Measurements from ENCODE around the gene PIGH. TPM values are rescaled to one million over a fixed set of nuclear protein-coding genes. Genes with fewer than 3 reads are reported as not detected.

The PIGH gene
- total RNA-seq, 3 donors from 2014 or later (not counting 1 experiment from before 2014, with no cell fraction given), result 50.9 to 56.0 (median 54.5) TPM

DNA sequence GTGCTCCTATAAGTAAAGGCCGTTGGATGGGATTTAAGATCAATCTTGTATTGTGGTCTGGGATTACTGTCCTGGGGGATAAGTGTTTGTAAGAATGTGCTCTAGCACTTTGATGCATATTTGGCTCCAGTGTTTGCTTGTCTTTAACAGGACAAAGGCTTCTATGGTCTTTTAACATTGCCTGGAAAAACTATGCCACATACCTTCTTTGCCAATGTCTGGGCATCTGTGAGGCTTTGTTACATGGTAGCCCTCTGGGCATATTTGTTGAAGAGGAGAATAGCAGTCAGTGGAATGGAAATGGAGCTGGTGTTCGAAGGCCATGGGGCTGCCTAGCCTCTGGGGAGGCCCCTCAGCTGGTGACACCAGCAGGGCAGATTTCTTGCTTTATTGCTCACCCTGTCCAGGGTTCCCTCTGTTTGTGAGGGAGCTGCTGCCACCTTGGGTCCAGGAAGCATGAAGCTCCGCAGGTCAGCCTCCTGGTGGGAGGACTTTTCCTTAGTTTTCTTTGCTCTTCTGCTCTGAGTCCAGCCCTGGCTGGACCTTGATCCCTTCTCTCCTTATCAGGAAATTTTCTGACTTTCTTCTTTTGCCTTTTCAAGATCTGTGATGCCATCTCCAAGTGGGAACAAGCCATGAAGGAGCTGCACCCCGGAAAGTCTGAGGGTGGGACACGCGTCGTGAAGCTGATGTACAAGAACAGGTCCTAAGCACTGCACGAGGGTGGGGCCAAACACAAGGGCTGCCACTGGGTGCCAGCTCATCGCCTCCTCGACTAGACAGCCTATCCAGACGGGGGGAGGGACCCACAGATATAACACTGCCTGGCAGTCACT, 19.5 kb downstream of the PIGH start:
- Mint-ChIP-seq H3K27ac (no peak overlapping the region), H3K4me3 (no peak overlapping the region), H3K9me3 (no peaks in the 10 kb centered on the region), H3K36me3 (no peaks in the 10 kb centered on the region), H3K27me3 (ENCODE audit: low read depth in 2 of 2) (no peaks in the 10 kb centered on the region), H3K4me1 (no peaks in the 10 kb centered on the region)
- no peaks in the 10 kb centered on the region for H3K4me1 ChIP-seq (ENCODE audit: control insufficient read depth, insufficient read depth, low read length)
- H3K36me3 ChIP-seq (ENCODE audit: control insufficient read depth, insufficient read depth, low read length), result no peaks in the 10 kb centered on the region
- TF ChIP-seq, protein P1, sequence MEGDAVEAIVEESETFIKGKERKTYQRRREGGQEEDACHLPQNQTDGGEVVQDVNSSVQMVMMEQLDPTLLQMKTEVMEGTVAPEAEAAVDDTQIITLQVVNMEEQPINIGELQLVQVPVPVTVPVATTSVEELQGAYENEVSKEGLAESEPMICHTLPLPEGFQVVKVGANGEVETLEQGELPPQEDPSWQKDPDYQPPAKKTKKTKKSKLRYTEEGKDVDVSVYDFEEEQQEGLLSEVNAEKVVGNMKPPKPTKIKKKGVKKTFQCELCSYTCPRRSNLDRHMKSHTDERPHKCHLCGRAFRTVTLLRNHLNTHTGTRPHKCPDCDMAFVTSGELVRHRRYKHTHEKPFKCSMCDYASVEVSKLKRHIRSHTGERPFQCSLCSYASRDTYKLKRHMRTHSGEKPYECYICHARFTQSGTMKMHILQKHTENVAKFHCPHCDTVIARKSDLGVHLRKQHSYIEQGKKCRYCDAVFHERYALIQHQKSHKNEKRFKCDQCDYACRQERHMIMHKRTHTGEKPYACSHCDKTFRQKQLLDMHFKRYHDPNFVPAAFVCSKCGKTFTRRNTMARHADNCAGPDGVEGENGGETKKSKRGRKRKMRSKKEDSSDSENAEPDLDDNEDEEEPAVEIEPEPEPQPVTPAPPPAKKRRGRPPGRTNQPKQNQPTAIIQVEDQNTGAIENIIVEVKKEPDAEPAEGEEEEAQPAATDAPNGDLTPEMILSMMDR (IDR thresholded peaks at IDR 0.05), result no peak
- intact Hi-C loops (cut with micrococcal nuclease), result no loop called here
- no peak overlapping the region for H3K4me3 ChIP-seq (ENCODE audit: low read length)
- 82% methylated on average over 11 of the region's 11 CpGs for WGBS (ENCODE audit: insufficient coverage)
- ATAC-seq, result no peak
- DNase-seq, result no peak
- no peak overlapping the region for H3K27ac ChIP-seq (ENCODE audit: low read length)
- H3K9me3 ChIP-seq (ENCODE audit: control insufficient read depth, insufficient read depth, low read length), result no peaks in the 10 kb centered on the region
- no peaks in the 10 kb centered on the region for H3K27me3 ChIP-seq (ENCODE audit: control insufficient read depth, insufficient read depth, low read length)

DNA sequence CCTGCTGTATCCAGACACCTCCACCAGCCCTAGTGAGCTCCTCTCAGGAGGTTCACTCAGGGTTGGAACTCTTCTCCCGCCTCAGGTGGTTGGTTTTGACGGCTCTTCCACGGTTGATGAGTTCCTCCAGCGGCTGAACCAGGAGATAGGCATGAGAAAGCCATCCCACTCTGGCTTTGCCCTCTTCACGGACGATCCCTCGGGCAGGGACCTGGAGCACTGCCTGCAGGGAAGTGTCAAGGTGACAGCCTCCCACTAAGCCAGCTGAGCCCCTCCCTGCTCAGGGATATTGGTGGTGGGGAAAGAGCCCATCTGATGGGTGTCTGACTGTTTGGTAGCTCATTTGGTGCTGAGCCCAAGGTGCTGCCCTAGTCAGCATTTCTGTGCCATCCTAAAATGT, 20.4 kb downstream of the PIGH start:
- 90% methylated on average over 7 of the region's 7 CpGs for WGBS (ENCODE audit: insufficient coverage)
- H3K27ac ChIP-seq (ENCODE audit: low read length), result no peak overlapping the region
- Mint-ChIP-seq H3K4me1 (no peaks in the 10 kb centered on the region), H3K9me3 (no peaks in the 10 kb centered on the region), H3K27me3 (ENCODE audit: low read depth in 2 of 2) (no peaks in the 10 kb centered on the region), H3K27ac (no peak overlapping the region), H3K36me3 (no peaks in the 10 kb centered on the region), H3K4me3 (no peak overlapping the region)
- TF ChIP-seq, protein P1 (IDR thresholded peaks at IDR 0.05), result no peak
- no peaks in the 10 kb centered on the region for H3K4me1 ChIP-seq (ENCODE audit: control insufficient read depth, insufficient read depth, low read length)
- intact Hi-C loops (cut with micrococcal nuclease), result no loop called here
- no peak overlapping the region for H3K4me3 ChIP-seq (ENCODE audit: low read length)
- no peak for DNase-seq
- no peak for ATAC-seq
- no peaks in the 10 kb centered on the region for H3K9me3 ChIP-seq (ENCODE audit: control insufficient read depth, insufficient read depth, low read length)
- H3K36me3 ChIP-seq (ENCODE audit: control insufficient read depth, insufficient read depth, low read length), result no peaks in the 10 kb centered on the region
- H3K27me3 ChIP-seq (ENCODE audit: control insufficient read depth, insufficient read depth, low read length), result no peaks in the 10 kb centered on the region

DNA sequence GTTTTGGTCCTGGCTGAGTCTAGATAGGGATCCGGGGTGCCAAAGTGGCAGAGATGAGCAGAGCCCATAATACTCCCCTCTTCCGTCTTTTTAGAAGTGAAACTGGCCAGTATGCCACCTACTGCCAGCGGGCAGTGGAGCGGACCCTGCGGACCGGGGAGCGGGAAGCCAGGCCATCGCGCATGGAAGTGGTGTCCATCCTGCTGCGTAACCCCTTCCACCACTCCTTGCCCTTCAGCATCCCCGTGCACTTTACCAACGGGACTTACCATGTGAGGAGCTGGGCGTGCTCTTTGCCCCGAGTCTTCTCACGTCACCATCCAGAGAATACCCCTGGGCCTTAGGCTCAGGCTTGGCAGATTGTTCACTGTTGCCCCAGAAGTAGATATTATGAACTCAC, 21.0 kb downstream of the PIGH start:
- Histone ChIP-seq H3K36me3 (ENCODE audit: control insufficient read depth, insufficient read depth, low read length) (no peaks in the 10 kb centered on the region), H3K27me3 (ENCODE audit: control insufficient read depth, insufficient read depth, low read length) (no peaks in the 10 kb centered on the region), H3K4me3 (ENCODE audit: low read length) (no peak overlapping the region), H3K9me3 (ENCODE audit: control insufficient read depth, insufficient read depth, low read length) (no peaks in the 10 kb centered on the region), H3K27ac (ENCODE audit: low read length) (no peak overlapping the region), H3K4me1 (ENCODE audit: control insufficient read depth, insufficient read depth, low read length) (no peaks in the 10 kb centered on the region)
- Mint-ChIP-seq H3K4me1 (no peaks in the 10 kb centered on the region), H3K27ac (no peak overlapping the region), H3K36me3 (no peaks in the 10 kb centered on the region), H3K27me3 (ENCODE audit: low read depth in 2 of 2) (no peaks in the 10 kb centered on the region), H3K9me3 (no peaks in the 10 kb centered on the region), H3K4me3 (no peak overlapping the region)
- intact Hi-C loops (cut with micrococcal nuclease), result no loop called here
- 75% methylated on average over 15 of the region's 15 CpGs for WGBS (ENCODE audit: insufficient coverage)
- ATAC-seq (no peak), DNase-seq (no peak)
- TF ChIP-seq, protein P1 (IDR thresholded peaks at IDR 0.05), result no peak

All from natural killer cell (primary cell).